ENCODE measurements around the gene FBN1.

- TF ChIP-seq, protein P1, sequence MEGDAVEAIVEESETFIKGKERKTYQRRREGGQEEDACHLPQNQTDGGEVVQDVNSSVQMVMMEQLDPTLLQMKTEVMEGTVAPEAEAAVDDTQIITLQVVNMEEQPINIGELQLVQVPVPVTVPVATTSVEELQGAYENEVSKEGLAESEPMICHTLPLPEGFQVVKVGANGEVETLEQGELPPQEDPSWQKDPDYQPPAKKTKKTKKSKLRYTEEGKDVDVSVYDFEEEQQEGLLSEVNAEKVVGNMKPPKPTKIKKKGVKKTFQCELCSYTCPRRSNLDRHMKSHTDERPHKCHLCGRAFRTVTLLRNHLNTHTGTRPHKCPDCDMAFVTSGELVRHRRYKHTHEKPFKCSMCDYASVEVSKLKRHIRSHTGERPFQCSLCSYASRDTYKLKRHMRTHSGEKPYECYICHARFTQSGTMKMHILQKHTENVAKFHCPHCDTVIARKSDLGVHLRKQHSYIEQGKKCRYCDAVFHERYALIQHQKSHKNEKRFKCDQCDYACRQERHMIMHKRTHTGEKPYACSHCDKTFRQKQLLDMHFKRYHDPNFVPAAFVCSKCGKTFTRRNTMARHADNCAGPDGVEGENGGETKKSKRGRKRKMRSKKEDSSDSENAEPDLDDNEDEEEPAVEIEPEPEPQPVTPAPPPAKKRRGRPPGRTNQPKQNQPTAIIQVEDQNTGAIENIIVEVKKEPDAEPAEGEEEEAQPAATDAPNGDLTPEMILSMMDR (IDR thresholded peaks at IDR 0.05; ENCODE audit: extremely low read depth in 1 of 2, insufficient read depth in 1 of 2, low read depth in 1 of 2, low read length in 2 of 2), result no peak
- peak; percentile 44 for TF ChIP-seq POLR2AphosphoS5 (IDR thresholded peaks at IDR 0.05; ENCODE audit: insufficient read depth, low read depth, low read length)
Measured at GRCh38 chr15:48565560-48566482, 79.7 kb downstream of the FBN1 start.

Data from endothelial cell of umbilical vein (primary cell).